GM12878 (cell line): Measurements from ENCODE around the gene COMMD10. TPM values are rescaled to one million over a fixed set of nuclear protein-coding genes. Genes with fewer than 3 reads are reported as not detected.

Experiments used
- ATAC-seq: fragments of 200-7000 bp; cut with Tn5 transposase; 3 replicates; pipeline ENCODE4 v1.9.1; 2020; ENCODE audit warnings: mild to moderate bottlenecking, moderate library complexity
- BruUV-seq: library from RNA; stranded (reverse); fragments of 400-500 nt; replicated peaks from 2 replicates; lab custom pipeline; 2021; lab: Mats Ljungman, UMichigan
- CTCF ChIA-PET: fragments of 300-600 bp; sonication (Branson Sonifier 250); formaldehyde crosslinking; extraction: SDS; loops from one replicate; lab custom pipeline; 2021; ENCODE audit warnings: inconsistent platforms; lab: Yijun Ruan, JAX
- POLR2A ChIA-PET: fragments of 350-600 bp; formaldehyde crosslinking; extraction: SDS; loops from one replicate; lab custom pipeline; 2021; ENCODE audit warnings: inconsistent platforms; lab: Charles Lee
- RAD21 ChIA-PET: fragments of 300-600 bp; sonication (Branson Sonifier 250); formaldehyde crosslinking; loops from one replicate; lab custom pipeline; 2023; ENCODE audit warnings: antibody characterized with exemption; ENCODE audit not compliant: unreplicated experiment; lab: Charles Lee
- SMC1A ChIA-PET: fragments of 300-600 bp; sonication (Branson Sonifier 250); formaldehyde crosslinking; loops from one replicate; lab custom pipeline; 2023; ENCODE audit not compliant: unreplicated experiment, uncharacterized antibody; lab: Charles Lee
- DNase-seq: peaks from one replicate; pipeline ENCODE4 v3.0.0-alpha.2; 2011; ENCODE audit warnings: low read depth, low spot score
- FAIRE-seq: peaks from 3 replicates; lab custom pipeline; 2011; peaks lifted over from hg19 to GRCh38; lab: Jason Lieb, UNC
- H2AFZ ChIP-seq: 2 replicates; pipeline ENCODE4 v1.6.0; 2011; ENCODE audit warnings: low read depth, low read length, control low read depth; ENCODE audit not compliant: control insufficient read depth
- H3K27ac ChIP-seq: 2 replicates; pipeline ENCODE4 v1.5.1; 2011; ENCODE audit warnings: control low read depth; ENCODE audit not compliant: control insufficient read depth, insufficient read depth
- H3K27me3 ChIP-seq, 2 experiments: replicated peaks in 1 of 2; 2 replicates each; pipeline versions ENCODE4 v1.6.0 to v1.6.1; 2011; ENCODE audit warnings: low read length in 1 of 2; ENCODE audit not compliant: control insufficient read depth in 2 of 2, insufficient read depth in 2 of 2
- H3K36me3 ChIP-seq, 2 experiments: 2 replicates each; pipeline ENCODE4 v1.5.1; 2011; ENCODE audit warnings: low read length in 1 of 2; ENCODE audit not compliant: control insufficient read depth in 2 of 2, insufficient read depth in 2 of 2
- H3K4me1 ChIP-seq: 2 replicates; pipeline ENCODE4 v1.6.1; 2011; ENCODE audit warnings: mild to moderate bottlenecking, low read length, moderate library complexity, mixed read lengths; ENCODE audit not compliant: control insufficient read depth, insufficient read depth
- H3K4me2 ChIP-seq: 2 replicates; pipeline ENCODE4 v1.6.0; 2011; ENCODE audit warnings: control low read depth; ENCODE audit not compliant: control insufficient read depth, insufficient read depth
- H3K4me3 ChIP-seq: fragments of 200-600 bp; sonication (generic); 2 replicates; pipeline ENCODE4 v1.5.1; 2016
- H3K79me2 ChIP-seq: 2 replicates; pipeline ENCODE4 v1.6.0; 2011; ENCODE audit warnings: low read length; ENCODE audit not compliant: control insufficient read depth, insufficient read depth
- H3K9ac ChIP-seq: 2 replicates; pipeline ENCODE4 v1.8.0; 2011; ENCODE audit warnings: low read length, control low read depth, mixed read lengths; ENCODE audit not compliant: control insufficient read depth, insufficient read depth
- H3K9me3 ChIP-seq: replicated peaks from 3 replicates; pipeline ENCODE4 v1.5.1; 2011; ENCODE audit warnings: mild to moderate bottlenecking, low read length; ENCODE audit not compliant: control insufficient read depth, insufficient read depth
- H4K20me1 ChIP-seq: 2 replicates; pipeline ENCODE4 v1.6.0; 2011; ENCODE audit not compliant: control insufficient read depth, insufficient read depth
- HCFC1 ChIP-seq: fragments of 150-350 bp; IDR thresholded peaks from 2 replicates; pipeline ENCODE4 v1.6.1; 2014; ENCODE audit warnings: low read length
- KAT2A ChIP-seq: conservative IDR thresholded peaks from 2 replicates; pipeline ENCODE4 v1.6.1; 2011; ENCODE audit warnings: low read depth, low read length; ENCODE audit not compliant: control insufficient read depth
- SUZ12 ChIP-seq: fragments of 200-600 bp; sonication (generic); IDR thresholded peaks from one replicate; pipeline ENCODE4 v1.6.1; 2018; ENCODE audit warnings: antibody characterized with exemption, mild to moderate bottlenecking; ENCODE audit not compliant: unreplicated experiment
- TCF12 ChIP-seq: IDR thresholded peaks from 2 replicates; pipeline ENCODE4 v1.6.1; 2011; ENCODE audit warnings: low read depth, mild to moderate bottlenecking, low read length
- WGBS: methylation state at CpG from one replicate; pipeline ENCODE4 v1.1.6; 2016; ENCODE audit warnings: low lambda C conversion rate; ENCODE audit not compliant: insufficient replicate concordance, insufficient coverage; ENCODE audit errors: missing lambda C conversion rate; 5-methylcytosine and 5-hydroxymethylcytosine counted together
- in situ Hi-C: fragments of 300-500 bp; cut with MboI; formaldehyde crosslinking; loops from 9 replicates; pipeline ENCODE4 v1.14.3; 2018; ENCODE audit warnings: mixed read lengths
- intact Hi-C: fragments of 100-400 bp; cut with micrococcal nuclease; formaldehyde crosslinking; loops from one replicate; pipeline ENCODE4 v1.14.2; 2022; ENCODE audit not compliant: unreplicated experiment
- polyA plus RNA-seq, 11 experiments: library from polyadenylated mRNA; depleted of rRNA in 4 of 11; unstranded in 6 of 11; stranded (reverse) in 5 of 11; fragments of >200 nt; fragmentation: Nextera tagmentation in 4 of 11; fragmentation: Illumina TruSeq in 1 of 11; extraction: Ambion mirVana in 4 of 11; extraction: Trizol in 1 of 11; gene quantifications; 1 replicate in 1 of 11; 2 replicates in 10 of 11; pipeline versions ENCODE4 v1.2.1 to v1.2.3, GENCODE V29; 2011 to 2016; ENCODE audit warnings: inconsistent platforms in 2 of 11, missing spikeins in 2 of 11, low read depth in 1 of 11
- total RNA-seq, 4 experiments: library from RNA; depleted of rRNA in 3 of 4; stranded (reverse); fragments of >200 nt in 3 of 4; fragmentation: Illumina TruSeq in 1 of 4; extraction: Trizol in 1 of 4; gene quantifications; 2 replicates each; pipeline versions ENCODE4 v1.2.1 to v1.2.3, GENCODE V29; 2013 to 2021
- TF ChIP-seq, protein P1 (sequence below): fragments of 450-650 bp; IDR thresholded peaks from 2 replicates; pipeline ENCODE4 v1.6.1; 2017; ENCODE audit warnings: antibody characterized with exemption, mild to moderate bottlenecking, moderate library complexity

The COMMD10 gene
- total and polyA plus RNA-seq, 10 of the 15 experiments (the other 5 are each of a cell fraction or from before 2014, with no cell fraction given), result 19.6 to 98.7 (median 28.0) TPM

DNA sequence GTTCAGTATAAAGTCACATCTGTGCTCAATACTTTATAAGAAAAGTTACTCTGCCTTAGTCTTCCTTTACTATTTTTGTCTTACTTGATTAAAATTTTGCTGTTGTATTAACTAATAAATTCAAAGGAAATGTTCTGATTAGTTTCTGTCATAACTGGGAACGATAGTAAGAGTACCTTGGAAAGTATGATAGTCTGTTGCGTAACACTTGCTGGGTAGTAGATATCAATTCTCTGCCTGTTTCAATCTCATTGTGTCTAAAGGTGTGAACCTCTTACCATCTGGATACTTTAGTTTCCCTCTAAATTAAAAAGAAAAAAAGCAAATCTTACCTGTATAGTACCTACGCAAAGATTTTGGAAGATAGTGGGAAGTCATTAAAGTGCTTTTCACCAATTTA is 48.5 kb downstream of the COMMD10 start:
- no peak overlapping the region for H3K4me2 ChIP-seq
- no peak overlapping the region for H2AFZ ChIP-seq
- no peaks in the 10 kb centered on the region for H3K27me3 ChIP-seq
- BruUV-seq, result no TSS peak
- H3K79me2 ChIP-seq, result no peaks in the 10 kb centered on the region
- H3K9me3 ChIP-seq, result no peaks in the 10 kb centered on the region
- TF ChIP-seq, protein P1, sequence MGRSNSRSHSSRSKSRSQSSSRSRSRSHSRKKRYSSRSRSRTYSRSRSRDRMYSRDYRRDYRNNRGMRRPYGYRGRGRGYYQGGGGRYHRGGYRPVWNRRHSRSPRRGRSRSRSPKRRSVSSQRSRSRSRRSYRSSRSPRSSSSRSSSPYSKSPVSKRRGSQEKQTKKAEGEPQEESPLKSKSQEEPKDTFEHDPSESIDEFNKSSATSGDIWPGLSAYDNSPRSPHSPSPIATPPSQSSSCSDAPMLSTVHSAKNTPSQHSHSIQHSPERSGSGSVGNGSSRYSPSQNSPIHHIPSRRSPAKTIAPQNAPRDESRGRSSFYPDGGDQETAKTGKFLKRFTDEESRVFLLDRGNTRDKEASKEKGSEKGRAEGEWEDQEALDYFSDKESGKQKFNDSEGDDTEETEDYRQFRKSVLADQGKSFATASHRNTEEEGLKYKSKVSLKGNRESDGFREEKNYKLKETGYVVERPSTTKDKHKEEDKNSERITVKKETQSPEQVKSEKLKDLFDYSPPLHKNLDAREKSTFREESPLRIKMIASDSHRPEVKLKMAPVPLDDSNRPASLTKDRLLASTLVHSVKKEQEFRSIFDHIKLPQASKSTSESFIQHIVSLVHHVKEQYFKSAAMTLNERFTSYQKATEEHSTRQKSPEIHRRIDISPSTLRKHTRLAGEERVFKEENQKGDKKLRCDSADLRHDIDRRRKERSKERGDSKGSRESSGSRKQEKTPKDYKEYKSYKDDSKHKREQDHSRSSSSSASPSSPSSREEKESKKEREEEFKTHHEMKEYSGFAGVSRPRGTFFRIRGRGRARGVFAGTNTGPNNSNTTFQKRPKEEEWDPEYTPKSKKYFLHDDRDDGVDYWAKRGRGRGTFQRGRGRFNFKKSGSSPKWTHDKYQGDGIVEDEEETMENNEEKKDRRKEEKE, result no peak
- TF ChIP-seq HCFC1 (no peak), SUZ12 (no peak), TCF12 (no peak), KAT2A (no peak)
- intact Hi-C loops, result loop anchor here (10.0 kb wide), 2 partner anchors 222 to 322 kb away; no protein-coding TSS in a partner anchor
- H4K20me1 ChIP-seq, result no peaks in the 10 kb centered on the region
- H3K27ac ChIP-seq, result no peak overlapping the region
- no peak for FAIRE-seq
- no peaks in the 10 kb centered on the region for H3K36me3 ChIP-seq
- 98% methylated on average over 3 of the region's 3 CpGs for WGBS
- ChIA-PET SMC1A (interaction anchor here (1.7 kb wide), 1 partner anchor 320 kb away, joined by 5 read pairs; no protein-coding TSS in a partner anchor), CTCF (interaction anchor here (1.4 kb wide), 1 partner anchor 817 kb away, joined by 4 read pairs; no protein-coding TSS in a partner anchor), POLR2A (no interaction called here), RAD21 (no interaction called here)
- peaks cover 3% of the 10 kb centered on the region; the same call in 1 of the 2 replicates for H3K4me1 ChIP-seq
- H3K4me3 ChIP-seq, result no peak overlapping the region
- H3K9ac ChIP-seq, result no peak overlapping the region
- no peak for ATAC-seq
- in situ Hi-C loops, result loop anchor here (25.0 kb wide), 1 partner anchor 429 kb away; the partner anchor contains the start of gene SEMA6A
- no peak for DNase-seq
